Measurements from ENCODE around the gene OST4. TPM values are rescaled to one million over a fixed set of nuclear protein-coding genes. Genes with fewer than 3 reads are reported as not detected.

The OST4 gene
- total RNA-seq, 1 donor from 2014 or later = 215 TPM

DNA sequence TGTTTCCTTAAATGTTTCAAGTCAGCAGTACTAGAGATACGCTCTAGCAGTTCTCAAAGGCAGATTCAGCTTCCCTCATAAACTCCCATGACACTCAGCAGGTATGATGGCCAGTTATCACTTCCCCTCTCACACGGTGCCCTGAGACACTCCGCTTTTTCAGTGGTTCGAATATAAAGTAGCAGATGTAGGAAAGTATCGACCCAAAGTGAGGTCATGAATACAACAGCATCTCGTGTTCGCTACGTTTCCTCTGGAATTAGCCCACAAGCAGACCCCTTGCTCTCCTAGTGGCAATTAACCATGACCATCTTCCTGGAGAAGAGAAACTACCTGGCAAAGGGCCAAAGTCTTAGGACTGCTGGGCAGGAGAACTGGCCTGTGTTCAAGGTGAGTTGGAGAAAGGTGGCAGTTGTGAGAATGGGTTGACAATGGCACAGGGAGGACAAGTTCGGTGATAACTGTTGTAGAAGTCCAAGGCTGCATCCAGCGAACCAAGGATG, 29.2 kb downstream of the OST4 start:
- H3K4me3 Mint-ChIP-seq (ENCODE audit: unreplicated experiment) = no peak overlapping the region
- H3K36me3 Mint-ChIP-seq (ENCODE audit: unreplicated experiment) = no peaks in the 10 kb centered on the region
- H3K27ac Mint-ChIP-seq (ENCODE audit: unreplicated experiment) = no peak overlapping the region
- H3K27me3 Mint-ChIP-seq (ENCODE audit: unreplicated experiment) = no peaks in the 10 kb centered on the region
- TF ChIP-seq, protein P1, sequence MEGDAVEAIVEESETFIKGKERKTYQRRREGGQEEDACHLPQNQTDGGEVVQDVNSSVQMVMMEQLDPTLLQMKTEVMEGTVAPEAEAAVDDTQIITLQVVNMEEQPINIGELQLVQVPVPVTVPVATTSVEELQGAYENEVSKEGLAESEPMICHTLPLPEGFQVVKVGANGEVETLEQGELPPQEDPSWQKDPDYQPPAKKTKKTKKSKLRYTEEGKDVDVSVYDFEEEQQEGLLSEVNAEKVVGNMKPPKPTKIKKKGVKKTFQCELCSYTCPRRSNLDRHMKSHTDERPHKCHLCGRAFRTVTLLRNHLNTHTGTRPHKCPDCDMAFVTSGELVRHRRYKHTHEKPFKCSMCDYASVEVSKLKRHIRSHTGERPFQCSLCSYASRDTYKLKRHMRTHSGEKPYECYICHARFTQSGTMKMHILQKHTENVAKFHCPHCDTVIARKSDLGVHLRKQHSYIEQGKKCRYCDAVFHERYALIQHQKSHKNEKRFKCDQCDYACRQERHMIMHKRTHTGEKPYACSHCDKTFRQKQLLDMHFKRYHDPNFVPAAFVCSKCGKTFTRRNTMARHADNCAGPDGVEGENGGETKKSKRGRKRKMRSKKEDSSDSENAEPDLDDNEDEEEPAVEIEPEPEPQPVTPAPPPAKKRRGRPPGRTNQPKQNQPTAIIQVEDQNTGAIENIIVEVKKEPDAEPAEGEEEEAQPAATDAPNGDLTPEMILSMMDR (IDR thresholded peaks at IDR 0.05; ENCODE audit: partially characterized antibody, unreplicated experiment) = no peak
- H3K4me1 Mint-ChIP-seq (ENCODE audit: low read depth, unreplicated experiment) = no peaks in the 10 kb centered on the region
- H3K9me3 Mint-ChIP-seq (ENCODE audit: unreplicated experiment) = peaks cover 3% of the 10 kb centered on the region
- no peak for DNase-seq

DNA sequence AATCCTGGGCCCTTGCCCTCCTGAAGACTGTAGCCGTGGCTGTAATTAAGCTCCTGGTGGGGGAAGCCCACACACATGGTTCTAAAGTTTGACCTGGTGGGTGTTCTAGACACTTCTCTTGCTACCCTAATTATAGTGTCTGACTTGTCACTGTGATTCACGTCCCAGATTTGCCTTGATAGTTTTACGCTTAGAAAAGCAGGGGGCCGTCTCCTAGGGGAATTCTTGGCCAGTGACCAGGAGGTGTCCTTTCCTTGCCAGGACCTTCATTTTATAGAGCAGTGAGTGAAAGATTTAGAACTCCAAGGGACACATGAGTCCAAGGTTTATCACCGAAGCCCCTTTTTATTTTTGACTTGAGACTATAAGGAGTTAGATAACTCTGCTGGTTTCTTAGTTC, 29.7 kb downstream of the OST4 start:
- no peak overlapping the region for H3K4me3 Mint-ChIP-seq (ENCODE audit: unreplicated experiment)
- H3K27me3 Mint-ChIP-seq (ENCODE audit: unreplicated experiment) = no peaks in the 10 kb centered on the region
- no peaks in the 10 kb centered on the region for H3K36me3 Mint-ChIP-seq (ENCODE audit: unreplicated experiment)
- peaks cover 3% of the 10 kb centered on the region for H3K9me3 Mint-ChIP-seq (ENCODE audit: unreplicated experiment)
- DNase-seq = no peak
- TF ChIP-seq, protein P1 (IDR thresholded peaks at IDR 0.05; ENCODE audit: partially characterized antibody, unreplicated experiment) = no peak
- H3K4me1 Mint-ChIP-seq (ENCODE audit: low read depth, unreplicated experiment) = no peaks in the 10 kb centered on the region
- no peak overlapping the region for H3K27ac Mint-ChIP-seq (ENCODE audit: unreplicated experiment)

DNA sequence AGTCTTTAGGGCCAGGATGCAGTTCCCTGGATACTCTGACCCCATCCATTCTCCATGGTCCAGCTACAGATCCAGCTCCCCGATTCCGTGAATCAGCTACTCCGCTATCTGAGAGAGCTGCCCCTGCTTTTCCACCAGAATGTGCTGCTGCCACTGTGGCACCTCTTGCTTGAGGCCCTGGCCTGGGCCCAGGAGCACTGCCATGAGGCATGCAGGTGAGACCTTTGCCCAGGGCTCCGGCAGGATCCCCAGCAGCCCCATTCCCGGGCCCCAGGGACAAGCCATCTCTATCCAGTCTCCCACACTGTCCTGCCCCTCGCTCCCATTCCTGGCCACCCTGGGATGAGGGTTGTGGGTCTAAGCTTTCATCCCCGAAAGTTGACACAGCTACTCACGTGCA, 31.2 kb downstream of the OST4 start:
- H3K27me3 Mint-ChIP-seq (ENCODE audit: unreplicated experiment) = peaks cover 2% of the 10 kb centered on the region
- no peaks in the 10 kb centered on the region for H3K4me1 Mint-ChIP-seq (ENCODE audit: low read depth, unreplicated experiment)
- H3K27ac Mint-ChIP-seq (ENCODE audit: unreplicated experiment) = no peak overlapping the region
- H3K9me3 Mint-ChIP-seq (ENCODE audit: unreplicated experiment) = peaks cover 3% of the 10 kb centered on the region
- DNase-seq = no peak
- TF ChIP-seq, protein P1 (IDR thresholded peaks at IDR 0.05; ENCODE audit: partially characterized antibody, unreplicated experiment) = no peak
- no peaks in the 10 kb centered on the region for H3K36me3 Mint-ChIP-seq (ENCODE audit: unreplicated experiment)
- no peak overlapping the region for H3K4me3 Mint-ChIP-seq (ENCODE audit: unreplicated experiment)

DNA sequence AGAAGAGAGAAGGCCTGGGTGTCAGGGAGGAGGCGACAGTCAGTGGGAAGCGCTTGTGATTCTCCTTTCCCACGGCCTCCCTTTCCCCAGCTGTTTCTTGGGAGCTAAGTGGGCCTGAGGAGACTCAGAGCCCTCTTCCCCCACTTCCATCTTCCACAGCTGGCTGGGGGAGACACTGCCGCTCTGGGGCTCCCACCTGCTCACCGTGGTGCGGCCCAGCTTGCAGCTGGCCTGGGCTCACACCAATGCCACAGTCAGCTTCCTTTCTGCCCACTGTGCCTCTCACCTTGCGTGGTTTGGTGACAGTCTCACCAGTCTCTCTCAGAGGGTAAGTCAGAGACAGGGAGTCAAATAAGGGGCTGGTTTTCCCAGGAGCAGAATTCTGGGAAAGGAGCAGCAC, 31.6 kb downstream of the OST4 start:
- TF ChIP-seq, protein P1 (IDR thresholded peaks at IDR 0.05; ENCODE audit: partially characterized antibody, unreplicated experiment) = no peak
- Mint-ChIP-seq H3K27ac (ENCODE audit: unreplicated experiment) (no peak overlapping the region), H3K27me3 (ENCODE audit: unreplicated experiment) (peaks cover 2% of the 10 kb centered on the region), H3K36me3 (ENCODE audit: unreplicated experiment) (no peaks in the 10 kb centered on the region), H3K9me3 (ENCODE audit: unreplicated experiment) (peaks cover 3% of the 10 kb centered on the region), H3K4me3 (ENCODE audit: unreplicated experiment) (no peak overlapping the region), H3K4me1 (ENCODE audit: low read depth, unreplicated experiment) (no peaks in the 10 kb centered on the region)
- no peak for DNase-seq

DNA sequence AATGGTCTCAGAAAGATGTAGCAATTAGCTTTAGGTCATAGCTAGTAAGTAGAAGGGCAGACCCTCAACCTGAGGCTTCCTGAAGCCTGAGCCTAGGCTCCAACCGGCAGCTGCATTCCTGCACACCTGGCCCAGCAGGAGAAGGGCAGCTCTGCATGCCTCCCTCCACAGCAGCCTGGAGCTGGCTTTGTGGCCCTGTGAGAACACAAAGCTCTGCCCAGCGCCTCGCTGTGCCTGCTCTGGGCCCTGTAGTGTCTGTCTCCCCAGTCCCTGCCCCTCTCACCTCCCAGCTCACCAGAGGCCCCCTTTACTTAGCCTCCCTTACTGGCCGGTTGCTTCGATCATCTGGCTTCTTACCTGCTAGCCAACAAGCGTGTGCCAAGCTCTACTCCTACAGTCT, 32.0 kb downstream of the OST4 start:
- no peak for DNase-seq
- H3K9me3 Mint-ChIP-seq (ENCODE audit: unreplicated experiment) = peaks cover 3% of the 10 kb centered on the region
- no peak overlapping the region for H3K4me3 Mint-ChIP-seq (ENCODE audit: unreplicated experiment)
- H3K27me3 Mint-ChIP-seq (ENCODE audit: unreplicated experiment) = peaks cover 2% of the 10 kb centered on the region
- H3K27ac Mint-ChIP-seq (ENCODE audit: unreplicated experiment) = no peak overlapping the region
- H3K4me1 Mint-ChIP-seq (ENCODE audit: low read depth, unreplicated experiment) = no peaks in the 10 kb centered on the region
- TF ChIP-seq, protein P1 (IDR thresholded peaks at IDR 0.05; ENCODE audit: partially characterized antibody, unreplicated experiment) = no peak
- H3K36me3 Mint-ChIP-seq (ENCODE audit: unreplicated experiment) = no peaks in the 10 kb centered on the region
